Measurements from ENCODE around the gene LRRFIP2.

DNA sequence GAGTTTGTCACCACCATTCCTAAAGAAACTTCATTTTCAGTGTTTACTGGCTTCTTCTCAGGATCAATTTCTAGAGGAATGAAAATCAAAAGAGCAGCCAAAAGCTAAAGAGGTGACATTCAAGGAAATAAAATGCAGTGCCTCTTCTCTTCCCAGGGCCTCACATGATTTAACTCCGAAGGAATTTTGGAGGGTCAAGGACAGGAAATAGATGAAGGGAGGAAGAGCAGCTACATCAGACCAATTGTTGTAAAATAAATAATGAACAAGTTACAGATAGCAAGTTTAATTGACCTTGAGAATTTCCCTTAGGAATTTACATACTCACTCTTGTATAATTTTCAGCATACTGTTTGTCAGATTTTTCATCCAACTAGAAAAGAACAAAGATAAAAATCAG is 78.1 kb downstream of the LRRFIP2 start:
- no peak for TF ChIP-seq ZBTB48 (tag by site-specific recombination; IDR thresholded peaks at IDR 0.05)
- no peak for TF ChIP-seq ZNF610 (tag by site-specific recombination; IDR thresholded peaks at IDR 0.05; ENCODE audit: borderline replicate concordance)
- TF ChIP-seq, protein P1, sequence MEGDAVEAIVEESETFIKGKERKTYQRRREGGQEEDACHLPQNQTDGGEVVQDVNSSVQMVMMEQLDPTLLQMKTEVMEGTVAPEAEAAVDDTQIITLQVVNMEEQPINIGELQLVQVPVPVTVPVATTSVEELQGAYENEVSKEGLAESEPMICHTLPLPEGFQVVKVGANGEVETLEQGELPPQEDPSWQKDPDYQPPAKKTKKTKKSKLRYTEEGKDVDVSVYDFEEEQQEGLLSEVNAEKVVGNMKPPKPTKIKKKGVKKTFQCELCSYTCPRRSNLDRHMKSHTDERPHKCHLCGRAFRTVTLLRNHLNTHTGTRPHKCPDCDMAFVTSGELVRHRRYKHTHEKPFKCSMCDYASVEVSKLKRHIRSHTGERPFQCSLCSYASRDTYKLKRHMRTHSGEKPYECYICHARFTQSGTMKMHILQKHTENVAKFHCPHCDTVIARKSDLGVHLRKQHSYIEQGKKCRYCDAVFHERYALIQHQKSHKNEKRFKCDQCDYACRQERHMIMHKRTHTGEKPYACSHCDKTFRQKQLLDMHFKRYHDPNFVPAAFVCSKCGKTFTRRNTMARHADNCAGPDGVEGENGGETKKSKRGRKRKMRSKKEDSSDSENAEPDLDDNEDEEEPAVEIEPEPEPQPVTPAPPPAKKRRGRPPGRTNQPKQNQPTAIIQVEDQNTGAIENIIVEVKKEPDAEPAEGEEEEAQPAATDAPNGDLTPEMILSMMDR (tag by site-specific recombination; IDR thresholded peaks at IDR 0.05) = no peak
- TF ChIP-seq ZNF157 (tag by site-specific recombination; IDR thresholded peaks at IDR 0.05) = no peak
- TF ChIP-seq HOXA7 (CRISPR knock-in tag; IDR thresholded peaks at IDR 0.05; ENCODE audit: borderline replicate concordance) = no peak
- no peak for TF ChIP-seq ZNF558 (tag by site-specific recombination; IDR thresholded peaks at IDR 0.05)
- TF ChIP-seq ZNF23 (tag by site-specific recombination; IDR thresholded peaks at IDR 0.05; ENCODE audit: borderline replicate concordance) = no peak
- TF ChIP-seq ZNF274 (IDR thresholded peaks at IDR 0.05; ENCODE audit: low read length) = no peak
- TF ChIP-seq ZNF274 (tag by site-specific recombination; IDR thresholded peaks at IDR 0.05; ENCODE audit: borderline replicate concordance) = no peak
- TF ChIP-seq PBX3 (CRISPR knock-in tag; IDR thresholded peaks at IDR 0.05) = no peak

All from HEK293 (cell line).